Nasal cavity respiratory epithelium epithelial cell of viscerocranial mucosa (primary cell): ENCODE measurements around the gene OPRL1. TPM values are rescaled to one million over a fixed set of nuclear protein-coding genes. Genes with fewer than 3 reads are reported as not detected.

Source experiments
- total RNA-seq: library from RNA; depleted of rRNA; stranded (reverse); fragments of >200 nt; gene quantifications from 2 replicates; pipeline ENCODE4 v1.2.3, GENCODE V29; 2014

Gene OPRL1
- 0.34 and 0.71 TPM in 2 replicates for total RNA-seq

GRCh38 chr20:64080013-64080812 is at the start of gene OPRL1:
Gene OPRL1, plus strand, starts transcription at chr20:64080082. Its CDS starts 12,639 bp downstream, at chr20:64092721.

DNA sequence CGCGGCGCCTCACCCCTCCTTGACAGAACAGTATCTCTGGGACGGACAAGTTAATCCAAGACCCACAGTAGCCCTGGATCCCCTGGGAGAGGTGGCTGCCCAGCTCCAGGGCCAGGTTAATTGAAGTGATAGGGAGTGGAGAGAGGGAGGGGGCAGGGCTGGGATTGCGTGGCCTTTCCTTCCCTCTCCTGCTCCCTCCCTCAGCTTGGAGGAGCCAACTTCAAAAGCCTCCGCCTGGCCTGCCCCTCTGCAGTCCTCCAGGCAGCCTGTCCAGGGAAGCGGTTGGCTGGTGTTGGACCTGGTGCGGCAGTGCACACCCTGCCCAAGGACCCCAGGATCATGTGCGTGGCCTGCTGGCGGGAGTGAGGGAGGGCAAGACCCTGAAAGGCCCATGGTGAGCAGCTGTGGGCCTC is 43.9 kb upstream of the OPRL1 start, which contains the start of gene C20orf204:
Gene C20orf204, plus strand, starts transcription at position 250 of the 413 bp plus-strand sequence. Its CDS starts 142 bp downstream, at position 392.

GRCh38 chr20:64049060-64049877 is 30.6 kb upstream of the OPRL1 start, which contains the start of gene SOX18:
Gene SOX18, minus strand, starts transcription at chr20:64049639. Its CDS starts 123 bp downstream, at chr20:64049516.

GRCh38 chr20:64062596-64063388 is 17.1 kb upstream of the OPRL1 start, which contains the start of gene TCEA2:
Gene TCEA2, plus strand, starts transcription at chr20:64063198. Its CDS starts 115 bp downstream, at chr20:64063313.

GRCh38 chr20:64079273-64080012 is 439 bp upstream of the OPRL1 start, which contains the start of gene RGS19:
Gene RGS19, minus strand, starts transcription at chr20:64079518. Its CDS starts 2,632 bp downstream, at chr20:64076886.

DNA sequence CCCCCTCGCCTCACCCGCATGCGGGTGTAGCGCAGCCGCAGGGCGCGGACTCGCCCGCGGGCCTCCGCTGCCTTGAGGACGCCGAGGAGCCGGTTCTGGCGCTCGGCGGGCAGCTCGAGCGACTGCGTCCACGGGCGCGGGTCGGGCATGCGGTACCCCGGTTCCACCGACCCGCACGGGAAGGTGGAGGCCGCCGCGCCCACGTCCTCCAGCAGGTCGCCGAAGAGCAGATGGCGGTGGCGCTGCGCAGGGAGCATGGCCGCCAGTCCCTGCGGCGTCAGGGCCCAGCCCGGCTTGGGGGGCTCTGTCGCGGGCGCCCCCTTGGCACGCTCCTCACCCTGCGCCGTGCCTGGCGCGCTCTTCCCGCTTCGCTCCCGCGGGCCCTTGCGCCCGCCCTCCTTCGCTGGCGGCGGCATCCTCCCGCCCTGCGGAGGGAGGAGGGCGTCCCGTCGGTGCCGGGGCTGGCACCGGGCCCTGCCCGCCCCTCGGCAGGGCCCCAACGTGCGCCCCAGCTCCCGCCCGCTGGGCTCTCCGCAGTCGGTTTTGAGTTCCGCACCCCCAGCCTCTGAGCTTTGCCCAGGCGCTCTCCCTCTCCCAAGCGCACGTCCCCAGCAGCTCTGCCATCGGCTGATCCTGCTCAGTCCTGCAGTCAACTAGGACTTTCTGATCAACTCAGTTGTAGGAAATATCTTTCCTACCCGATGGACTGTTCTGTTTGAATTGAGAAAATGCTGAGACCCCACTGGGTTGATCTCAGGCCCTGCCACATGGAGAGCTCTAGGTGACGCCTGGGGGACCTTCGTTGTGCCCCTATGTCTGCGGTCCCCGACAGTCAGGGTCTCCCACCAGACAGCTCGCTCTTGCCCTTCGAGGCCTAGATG is 4.2 kb downstream of the OPRL1 start, which contains the start of gene LKAAEAR1:
Gene LKAAEAR1, minus strand, starts transcription at position 595 of the 881 bp plus-strand sequence. Its CDS starts 179 bp downstream, at position 416.

GRCh38 chr20:64106981-64107735 is 27.3 kb downstream of the OPRL1 start, which contains the start of gene NPBWR2:
Gene NPBWR2, minus strand, starts transcription at chr20:64107565. Its CDS starts 734 bp downstream, at chr20:64106831.

Other genes with a start within 250 kb of the OPRL1 start
- gene ZBTB46, start 248.8 kb upstream of the OPRL1 start, total RNA-seq = 1.2 and 1.7 TPM in 2 replicates
- gene ABHD16B, start 218.6 kb upstream of the OPRL1 start, total RNA-seq = not detected in 2 replicates
- 129 and 145 TPM in 2 replicates for gene TPD52L2, start 214.8 kb upstream of the OPRL1 start, total RNA-seq
- gene DNAJC5, start 185.0 kb upstream of the OPRL1 start, total RNA-seq = 93.3 and 143 TPM in 2 replicates
- gene UCKL1, start 123.7 kb upstream of the OPRL1 start, total RNA-seq = 18.5 and 29.2 TPM in 2 replicates
- 6.2 and 18.0 TPM in 2 replicates for gene ZNF512B, start 110.2 kb upstream of the OPRL1 start, total RNA-seq
- gene SAMD10, start 100.4 kb upstream of the OPRL1 start, total RNA-seq = 2.7 and 4.8 TPM in 2 replicates
- gene PRPF6, start 99.0 kb upstream of the OPRL1 start, total RNA-seq = 25.6 and 69.8 TPM in 2 replicates
- 0.34 and 0.78 TPM in 2 replicates for gene C20orf204, start 43.9 kb upstream of the OPRL1 start, total RNA-seq
- gene SOX18, start 30.4 kb upstream of the OPRL1 start, total RNA-seq = not detected in 2 replicates
- gene TCEA2, start 16.9 kb upstream of the OPRL1 start, total RNA-seq = 4.1 and 12.2 TPM in 2 replicates
- gene RGS19, start 564 bp upstream of the OPRL1 start, total RNA-seq = 5.8 and 14.2 TPM in 2 replicates
- gene LKAAEAR1, start 4.3 kb downstream of the OPRL1 start, total RNA-seq = not detected in 2 replicates
- gene NPBWR2, start 27.5 kb downstream of the OPRL1 start, total RNA-seq = not detected in 2 replicates
- gene MYT1, start 84.4 kb downstream of the OPRL1 start, total RNA-seq = not detected in 2 replicates
- 33.5 and 47.6 TPM in 2 replicates for gene PCMTD2, start 175.7 kb downstream of the OPRL1 start, total RNA-seq